ENCODE measurements around the gene UBE2H.
"Not testable (repeated sequence)": the region's sequence is repeated elsewhere in the genome, so short reads cannot be mapped to it uniquely, and the experiment has no call there.

UBE2H gene

DNA sequence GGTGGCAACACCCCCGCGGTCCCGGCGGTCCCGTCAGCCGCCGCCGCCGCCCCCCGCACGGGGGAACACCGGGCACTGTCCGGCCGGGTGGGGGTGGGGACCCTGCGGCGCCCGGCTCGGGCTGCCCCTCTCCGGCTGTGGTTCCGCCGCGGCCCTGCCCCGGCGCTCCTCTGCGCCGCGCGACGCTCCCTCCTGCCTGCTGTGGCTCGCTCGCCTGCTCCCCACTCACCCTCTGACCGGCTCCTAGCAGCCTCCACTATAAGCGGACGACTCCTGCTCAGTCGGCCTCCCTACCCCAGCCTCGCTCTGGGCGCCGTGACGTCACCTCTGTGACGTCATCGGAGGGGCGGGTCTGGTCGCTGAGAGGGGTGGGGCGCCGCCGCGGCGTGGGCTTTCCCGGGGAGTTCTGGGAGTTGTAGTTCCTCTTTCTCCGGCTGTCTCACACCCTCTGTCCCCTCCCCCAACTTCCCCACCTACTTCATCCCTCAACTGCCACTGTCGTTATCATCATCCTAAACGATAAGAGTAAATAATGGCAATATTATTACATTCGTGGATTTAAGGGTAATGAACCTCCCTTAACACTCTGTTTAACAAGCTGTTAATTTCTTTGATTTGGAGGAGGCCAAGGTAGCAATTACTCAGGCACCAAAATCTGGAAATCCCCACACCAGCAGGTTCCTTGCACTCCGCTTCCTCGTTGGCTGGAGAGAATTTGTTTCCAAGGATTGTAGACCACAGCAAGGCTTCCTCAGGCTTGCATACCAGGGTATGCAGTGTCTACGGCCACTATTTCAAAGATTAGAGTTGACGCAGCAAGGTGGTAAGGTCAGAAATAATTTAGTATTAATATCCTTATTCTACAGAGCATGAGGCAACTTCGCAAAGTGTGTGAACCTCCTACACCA, at the start of gene UBE2H:
TSS of gene UBE2H (minus strand) at position 308 of the 908 bp plus-strand sequence. CDS start 405 bp downstream, outside the sequence.
- peak; percentile 96 for DNase-seq

DNA sequence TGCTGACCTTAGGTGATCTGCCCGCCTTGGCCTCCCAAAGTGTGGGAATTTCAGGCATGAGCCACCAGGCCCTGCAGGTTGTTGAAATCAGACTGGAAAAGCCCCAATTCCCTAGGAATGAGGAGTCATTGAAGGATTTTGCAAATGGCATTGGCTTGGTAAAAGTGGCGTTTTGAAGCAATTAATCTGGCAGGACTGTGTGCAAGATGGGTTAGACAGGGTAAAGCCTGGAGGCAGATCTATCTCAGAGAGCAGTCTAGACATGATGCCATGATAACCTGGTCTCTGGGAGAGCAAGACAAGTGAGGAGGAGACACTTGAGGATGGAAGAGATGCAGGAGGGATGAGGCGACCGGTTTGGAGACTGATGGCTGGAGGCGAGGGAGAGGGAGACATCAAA, 45.7 kb upstream of the UBE2H start:
- DNase-seq, result no peak

DNA sequence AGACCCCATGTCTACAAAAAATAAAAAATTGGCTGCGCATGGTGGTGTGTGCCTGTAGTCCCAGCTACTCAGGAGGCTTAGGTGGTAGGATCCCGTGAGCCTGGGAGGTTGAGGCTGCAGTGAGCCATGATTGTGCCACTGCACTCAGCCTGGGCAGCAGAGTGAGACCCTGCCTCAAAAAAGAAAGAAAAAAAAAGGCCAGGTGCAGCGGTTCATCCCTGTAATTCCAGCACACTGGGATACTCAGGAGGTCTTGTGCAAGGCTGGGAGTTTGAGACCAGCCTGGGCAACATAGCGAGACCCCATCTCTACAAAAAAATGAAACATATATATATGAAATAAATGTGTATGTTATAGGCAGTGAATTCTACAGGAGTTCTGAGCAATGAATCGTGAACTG, 44.5 kb upstream of the UBE2H start:
- no peak for DNase-seq

DNA sequence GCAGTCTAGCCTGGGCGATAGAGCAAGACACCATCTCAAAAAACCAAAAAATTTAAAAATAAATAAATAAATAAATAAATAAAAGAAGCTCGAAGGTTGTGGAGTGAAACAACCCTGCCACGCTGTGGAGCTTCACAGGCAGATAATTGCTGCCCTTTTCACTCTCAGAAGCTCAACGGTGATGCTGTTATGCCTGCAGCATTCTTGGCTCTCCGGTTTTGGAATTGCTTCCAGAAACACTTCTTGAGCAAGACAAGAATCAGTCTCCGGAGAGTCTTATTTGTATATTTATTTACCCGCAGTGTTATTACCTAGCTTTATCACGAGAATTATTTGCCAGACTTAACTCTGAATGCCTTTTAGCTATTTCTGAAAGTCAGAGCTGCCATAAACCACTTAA, 40.5 kb upstream of the UBE2H start:
- DNase-seq, result no peak

DNA sequence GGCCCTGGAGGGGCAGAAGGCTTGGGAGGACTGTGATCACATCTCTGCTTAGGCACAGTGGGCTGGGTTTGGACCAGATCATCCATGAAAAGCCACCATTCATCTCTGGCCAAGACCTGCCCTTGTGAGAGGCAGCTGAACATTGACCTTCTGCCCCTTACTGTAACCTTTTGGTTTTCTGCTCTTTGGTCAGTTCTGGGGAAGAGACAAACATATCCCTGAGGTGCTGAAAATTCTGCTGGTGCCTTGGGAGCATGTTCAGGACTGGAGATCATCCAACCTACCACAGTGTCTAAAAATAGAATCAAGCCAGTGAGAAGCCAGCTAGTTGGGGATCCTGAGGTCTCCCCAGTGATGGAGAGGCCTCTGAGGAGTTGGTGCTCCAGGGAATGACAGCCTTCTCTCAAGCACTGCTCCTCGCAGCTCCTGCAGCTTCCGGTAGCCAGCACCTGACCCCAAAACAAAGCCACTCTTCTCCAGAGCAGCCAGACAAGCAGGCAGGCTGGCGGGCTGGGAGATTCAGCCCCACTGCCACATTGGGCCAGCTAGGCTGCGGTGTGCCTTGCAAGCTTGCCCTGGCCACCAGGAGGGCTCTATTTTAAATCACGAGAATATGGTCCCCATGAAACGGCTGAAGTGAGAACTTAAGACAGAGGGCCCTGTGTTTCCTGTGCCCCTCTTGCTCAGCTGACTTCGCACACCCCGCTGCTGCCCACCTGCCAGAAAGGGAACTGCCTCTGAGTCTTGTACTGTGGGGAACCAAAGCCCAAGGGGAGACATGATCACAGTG, 37.8 kb upstream of the UBE2H start:
- DNase-seq, result no peak

DNA sequence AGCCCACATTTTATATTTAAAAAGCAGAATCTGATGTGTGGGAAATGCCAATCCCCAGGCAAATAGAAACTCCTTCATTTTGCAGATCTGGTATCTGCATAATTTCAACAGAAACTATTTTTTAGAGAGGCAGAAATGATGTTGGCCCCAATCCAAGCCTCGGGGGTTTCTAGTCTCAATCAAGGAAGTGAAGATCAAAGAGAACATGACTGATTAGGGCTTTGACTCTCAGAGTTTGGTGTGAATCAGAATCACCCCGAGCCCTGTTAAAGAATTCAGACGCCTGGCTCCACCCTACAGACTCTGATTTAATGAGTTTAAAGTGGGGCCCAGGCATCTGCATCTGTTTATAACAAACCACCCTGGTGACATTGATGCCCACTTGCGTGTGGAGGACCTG, 36.7 kb upstream of the UBE2H start:
- no peak for DNase-seq

DNA sequence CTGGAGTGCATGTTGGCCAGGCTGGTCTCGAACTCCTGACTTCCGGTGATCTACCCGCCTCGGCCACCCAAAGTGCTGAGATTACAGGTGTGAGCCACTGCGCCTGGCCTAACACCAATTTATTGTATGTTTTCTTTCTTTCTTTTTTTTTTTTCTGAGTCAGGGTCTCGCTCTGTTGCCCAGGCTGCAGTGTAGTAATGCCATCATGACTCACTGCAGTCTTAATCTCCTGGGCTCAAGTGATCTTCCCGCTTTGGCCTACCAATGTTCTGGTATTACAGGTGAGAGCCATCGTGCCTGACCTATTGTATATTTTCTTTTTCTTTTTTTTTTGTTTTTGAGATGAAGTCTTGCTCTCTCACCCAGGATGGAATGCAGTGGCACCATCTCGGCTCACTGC, 33.8 kb upstream of the UBE2H start:
- DNase-seq, result no peak

DNA sequence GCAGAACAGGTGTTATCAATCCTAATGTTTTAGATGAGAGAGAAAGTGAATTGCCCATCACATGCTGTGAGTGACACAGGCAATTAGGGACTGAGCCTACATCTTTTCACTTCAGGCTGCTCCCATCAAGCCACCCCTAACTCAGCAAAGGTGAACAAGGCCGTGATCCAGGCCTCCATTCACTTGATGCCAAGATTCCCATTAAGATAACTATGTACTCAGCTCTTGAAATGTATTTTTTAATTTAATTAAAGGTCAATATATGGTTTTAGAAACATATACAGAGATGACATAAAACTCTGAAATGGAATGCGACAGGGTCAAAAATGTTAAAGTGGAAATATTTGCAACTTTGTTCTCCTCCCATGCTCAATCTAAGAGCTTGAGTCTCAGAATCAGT, 27.9 kb upstream of the UBE2H start:
- no peak for DNase-seq

DNA sequence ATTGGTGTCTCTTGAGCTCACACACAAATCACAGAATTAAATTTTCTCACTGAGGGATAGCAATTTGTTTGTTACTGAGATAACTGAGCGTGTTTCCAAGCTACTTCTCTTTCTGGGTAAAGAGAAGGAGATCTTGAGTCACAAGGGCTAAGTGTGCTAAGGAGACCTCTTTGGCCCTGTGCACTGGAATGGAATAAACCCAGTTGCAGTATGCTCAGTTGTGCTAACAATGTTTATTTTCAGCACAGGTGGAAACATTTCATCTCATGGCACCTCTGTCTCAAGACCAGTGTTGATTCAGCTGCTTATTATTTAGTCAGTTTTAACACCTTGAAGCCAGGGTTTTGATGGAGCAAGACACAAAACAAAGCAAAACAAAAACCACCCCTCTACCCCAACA, 22.5 kb upstream of the UBE2H start:
- DNase-seq, result no peak

GRCh38 chr7:129970816-129971215, 18.1 kb upstream of the UBE2H start:
- DNase-seq, result no peak

GRCh38 chr7:129969881-129970446, 17.2 kb upstream of the UBE2H start:
- no peak for DNase-seq

DNA sequence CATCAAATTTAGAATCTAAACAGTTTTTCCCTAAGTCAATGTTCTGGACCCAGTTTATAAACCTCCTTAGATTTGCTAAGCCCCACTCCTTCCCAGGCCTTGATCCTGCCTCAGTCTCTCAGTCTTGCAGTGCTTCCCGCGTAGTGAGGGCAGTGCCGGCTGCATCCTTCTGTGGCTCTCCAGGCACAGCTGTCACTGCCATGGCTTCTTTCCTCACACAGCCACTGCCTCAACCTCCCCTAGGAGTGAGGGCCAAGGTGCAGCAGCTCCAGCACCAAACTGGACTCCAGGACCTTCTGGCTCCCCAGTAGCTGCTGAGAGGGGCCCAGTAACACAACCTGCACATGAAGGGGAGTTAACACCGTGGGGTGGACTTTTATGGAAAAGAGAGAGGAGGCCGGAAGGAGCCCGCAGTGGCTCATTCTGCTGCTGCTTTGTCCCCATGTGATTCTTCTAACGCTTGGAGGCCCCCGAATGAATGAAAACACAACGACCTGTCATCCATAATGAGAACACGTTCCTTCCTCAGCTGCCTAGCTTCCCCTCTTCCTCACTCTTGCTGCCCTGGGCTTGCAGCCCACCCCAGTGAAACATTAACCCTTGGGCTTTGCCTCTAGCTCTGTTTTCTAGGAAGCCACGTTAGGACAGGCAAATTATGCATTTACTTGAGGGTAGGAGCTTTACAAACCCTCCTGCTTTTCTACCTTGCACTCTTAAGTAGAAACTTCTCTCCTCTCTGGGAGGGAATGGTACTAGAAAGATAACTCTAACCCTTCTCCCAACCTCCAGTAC, 16.0 kb upstream of the UBE2H start:
- DNase-seq, result no peak

- DNase-seq, result not testable (repeated sequence)
Measured at GRCh38 chr7:129960204-129960475, 7.4 kb upstream of the UBE2H start.

- DNase-seq, result no peak
Measured at GRCh38 chr7:129959471-129960203, 6.9 kb upstream of the UBE2H start.

- DNase-seq, result no peak
Measured at GRCh38 chr7:129958643-129959470, 6.1 kb upstream of the UBE2H start.

- DNase-seq, result no peak
Measured at GRCh38 chr7:129955993-129956543, 3.3 kb upstream of the UBE2H start.

DNA sequence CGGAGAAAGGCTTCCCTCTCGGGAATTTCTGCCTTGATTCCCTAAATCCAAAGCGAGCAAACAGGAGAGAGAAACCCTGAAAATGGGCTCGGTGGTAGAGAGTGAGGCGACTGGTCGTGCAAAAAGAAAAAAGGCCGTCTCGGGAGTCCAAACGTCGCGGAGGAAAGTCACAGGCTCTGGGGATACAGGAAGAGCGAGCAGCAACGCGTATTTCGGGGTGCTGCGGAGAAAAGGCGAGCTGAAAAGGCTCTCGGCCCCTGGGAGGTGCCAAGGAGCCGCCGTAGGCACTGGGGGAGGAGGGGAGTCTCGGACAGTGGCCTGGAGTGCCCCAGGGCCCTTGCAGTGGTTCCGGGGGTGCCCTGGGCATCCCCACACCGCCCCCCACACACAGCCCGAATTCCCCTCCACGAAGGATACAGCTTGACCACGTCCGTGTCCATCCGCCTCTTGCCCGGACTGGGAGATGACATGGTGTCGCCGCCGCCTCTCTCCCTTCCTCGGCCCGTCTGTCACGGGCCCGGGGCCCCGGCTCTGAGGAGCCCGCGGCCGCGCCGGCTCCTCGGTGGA, 591 bp downstream of the UBE2H start:
- peak; percentile 53 for DNase-seq

DNA sequence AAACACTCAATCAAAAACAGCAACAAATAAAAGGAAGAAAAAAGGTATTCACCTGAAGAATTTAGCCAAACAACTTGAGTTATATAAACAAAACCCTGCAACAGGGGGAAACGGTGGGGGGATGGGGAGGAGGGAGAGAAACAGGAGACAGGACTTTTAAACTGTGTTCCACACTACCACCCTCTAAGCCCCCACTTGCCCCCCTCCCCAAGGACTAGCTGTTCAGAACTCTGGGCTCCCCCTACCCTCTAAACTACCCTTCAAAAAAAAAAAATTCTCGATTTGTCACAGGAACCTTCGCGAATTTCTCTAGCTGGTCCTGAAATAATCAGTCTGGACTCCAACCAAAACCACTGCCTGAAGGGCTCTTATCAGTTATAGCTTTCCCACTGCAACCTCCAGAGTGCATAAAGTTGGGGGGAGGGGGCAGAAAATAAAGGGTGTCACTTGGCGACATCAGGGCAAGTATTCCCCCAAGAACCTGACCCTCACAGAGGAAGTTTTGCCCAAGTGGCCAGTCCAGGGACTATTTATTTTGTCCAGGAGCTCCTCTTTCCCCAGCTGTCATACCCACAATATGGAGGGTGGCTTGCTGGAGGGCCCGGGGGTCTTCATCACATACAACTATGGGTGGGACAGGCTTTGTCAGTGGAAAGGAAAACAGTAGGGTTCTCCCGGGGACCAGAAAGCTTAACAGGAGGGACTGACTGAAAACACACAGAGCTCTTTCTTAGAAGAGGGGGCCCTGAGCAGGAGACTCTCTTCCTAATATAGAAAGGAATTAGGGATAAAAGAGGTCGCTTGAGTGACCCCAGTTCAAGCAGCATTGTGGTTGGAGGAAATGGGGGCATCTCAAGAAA, 1.3 kb downstream of the UBE2H start:
- DNase-seq, result peak; percentile 39

- DNase-seq, result no peak
Measured at GRCh38 chr7:129950933-129951225, 1.9 kb downstream of the UBE2H start.
